Glutamatergic neuron (in vitro differentiated cells): Measurements from ENCODE around the gene BAZ1A. TPM values are rescaled to one million over a fixed set of nuclear protein-coding genes. Genes with fewer than 3 reads are reported as not detected.

Experiments used
- DNase-seq: peaks from one replicate; pipeline ENCODE4 v3.0.0; 2022
- H3K27ac Mint-ChIP-seq: one replicate; pipeline ENCODE4 v1.8.0; 2020; ENCODE audit warnings: mild to moderate bottlenecking, mixed read lengths, inconsistent platforms; ENCODE audit not compliant: unreplicated experiment
- H3K27me3 Mint-ChIP-seq: one replicate; pipeline ENCODE4 v1.8.0; 2020; ENCODE audit warnings: mild to moderate bottlenecking, moderate library complexity, mixed read lengths, inconsistent platforms; ENCODE audit not compliant: unreplicated experiment
- H3K36me3 Mint-ChIP-seq: one replicate; pipeline ENCODE4 v1.8.0; 2020; ENCODE audit warnings: mild to moderate bottlenecking, mixed read lengths, inconsistent platforms; ENCODE audit not compliant: unreplicated experiment
- H3K4me1 Mint-ChIP-seq: one replicate; pipeline ENCODE4 v1.8.0; 2020; ENCODE audit warnings: mild to moderate bottlenecking, low read depth, mixed read lengths, inconsistent platforms; ENCODE audit not compliant: unreplicated experiment
- H3K4me3 Mint-ChIP-seq: one replicate; pipeline ENCODE4 v1.8.0; 2020; ENCODE audit warnings: mild to moderate bottlenecking, mixed read lengths, inconsistent platforms; ENCODE audit not compliant: unreplicated experiment
- H3K9me3 Mint-ChIP-seq: one replicate; pipeline ENCODE4 v1.8.0; 2020; ENCODE audit warnings: mild to moderate bottlenecking, moderate library complexity, mixed read lengths, inconsistent platforms; ENCODE audit not compliant: unreplicated experiment
- CTCF ChIP-seq: fragments of 200-600 bp; sonication (generic); IDR thresholded peaks from one replicate; pipeline ENCODE4 v1.5.0; 2021; ENCODE audit not compliant: partially characterized antibody, unreplicated experiment
- total RNA-seq: library from RNA; stranded (reverse); fragmentation: NEBNext Ultra II Directional; extraction: Animal tissue kit (Norgen Biotek cat#: 25700); gene quantifications from one replicate; pipeline ENCODE4 v1.2.1, GENCODE V29; 2021; ENCODE audit not compliant: unreplicated experiment

BAZ1A gene
- total RNA-seq, 1 donor from 2014 or later = 41.3 TPM

DNA sequence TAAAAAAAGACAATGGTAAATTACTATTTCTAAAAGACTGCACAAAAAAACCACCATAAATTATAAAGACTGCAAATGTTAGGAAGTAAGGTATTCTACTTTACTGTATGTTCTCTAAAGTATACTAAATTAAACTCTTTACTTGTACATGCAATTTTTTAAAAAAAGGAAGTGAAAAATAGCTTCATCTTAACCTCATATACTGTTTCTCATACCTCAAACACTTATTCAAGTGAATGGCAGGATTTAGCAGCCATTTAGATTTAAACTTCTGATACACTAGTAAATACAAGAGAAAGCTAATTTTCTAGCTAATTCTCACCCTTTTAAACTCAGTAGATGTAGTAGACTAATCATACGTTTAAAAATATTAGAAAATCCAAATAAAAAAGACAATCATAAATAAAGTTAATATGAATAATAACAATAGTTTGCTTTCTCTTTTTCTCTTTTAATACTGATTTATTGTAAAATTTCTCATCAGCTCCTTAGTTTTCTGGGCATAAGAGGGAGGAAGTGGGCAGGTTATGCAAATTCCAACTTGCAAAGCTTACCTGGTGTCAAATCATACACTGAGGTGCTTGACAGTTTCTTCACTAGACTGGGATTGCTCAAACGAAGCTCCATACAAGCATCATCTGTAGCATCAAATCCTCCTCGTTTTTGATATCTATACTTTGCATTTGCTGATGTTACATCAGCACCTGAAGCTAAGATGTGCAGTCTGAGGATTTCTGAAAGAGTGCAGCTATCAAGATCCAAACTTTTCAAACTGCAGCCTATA, 89.7 kb downstream of the BAZ1A start:
- Mint-ChIP-seq H3K4me1 (no peaks in the 10 kb centered on the region), H3K27ac (no peak overlapping the region), H3K4me3 (no peak overlapping the region), H3K9me3 (peaks cover 1% of the 10 kb centered on the region), H3K36me3 (no peaks in the 10 kb centered on the region), H3K27me3 (no peaks in the 10 kb centered on the region)
- DNase-seq = no peak
- TF ChIP-seq CTCF = no peak

DNA sequence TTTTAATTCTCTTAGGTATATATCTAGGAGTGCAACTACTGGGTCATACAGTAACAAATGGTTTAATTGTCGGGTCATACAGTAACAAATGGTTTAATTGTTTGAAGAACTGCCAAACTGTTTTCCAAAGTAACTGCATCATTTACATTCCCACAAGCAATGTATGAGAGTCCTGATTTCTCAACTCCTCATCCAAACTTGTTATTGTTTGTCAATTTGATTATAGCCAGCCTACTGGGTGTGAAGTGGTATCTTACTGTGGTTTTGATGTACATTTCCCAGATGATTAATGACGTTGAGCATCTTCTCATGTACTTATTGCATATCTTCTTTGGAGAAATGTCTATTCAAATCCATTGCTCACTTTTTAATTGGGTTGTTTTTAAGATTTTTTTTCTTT, 93.1 kb downstream of the BAZ1A start:
- H3K4me1 Mint-ChIP-seq = no peaks in the 10 kb centered on the region
- no peak overlapping the region for H3K4me3 Mint-ChIP-seq
- DNase-seq = no peak
- no peaks in the 10 kb centered on the region for H3K27me3 Mint-ChIP-seq
- no peaks in the 10 kb centered on the region for H3K36me3 Mint-ChIP-seq
- H3K27ac Mint-ChIP-seq = no peak overlapping the region
- H3K9me3 Mint-ChIP-seq = peaks cover 1% of the 10 kb centered on the region
- no peak for TF ChIP-seq CTCF

GRCh38 chr14:34781242-34781641, 93.9 kb downstream of the BAZ1A start:
- Mint-ChIP-seq H3K4me3 (no peak overlapping the region), H3K36me3 (no peaks in the 10 kb centered on the region), H3K27ac (no peak overlapping the region), H3K4me1 (no peaks in the 10 kb centered on the region), H3K9me3 (peaks cover 1% of the 10 kb centered on the region), H3K27me3 (no peaks in the 10 kb centered on the region)
- no peak for TF ChIP-seq CTCF
- no peak for DNase-seq

GRCh38 chr14:34780646-34781045, 94.5 kb downstream of the BAZ1A start:
- no peak for DNase-seq
- peaks cover 1% of the 10 kb centered on the region for H3K9me3 Mint-ChIP-seq
- TF ChIP-seq CTCF = no peak
- H3K4me3 Mint-ChIP-seq = no peak overlapping the region
- H3K27ac Mint-ChIP-seq = no peak overlapping the region
- H3K36me3 Mint-ChIP-seq = no peaks in the 10 kb centered on the region
- H3K4me1 Mint-ChIP-seq = no peaks in the 10 kb centered on the region
- H3K27me3 Mint-ChIP-seq = no peaks in the 10 kb centered on the region

DNA sequence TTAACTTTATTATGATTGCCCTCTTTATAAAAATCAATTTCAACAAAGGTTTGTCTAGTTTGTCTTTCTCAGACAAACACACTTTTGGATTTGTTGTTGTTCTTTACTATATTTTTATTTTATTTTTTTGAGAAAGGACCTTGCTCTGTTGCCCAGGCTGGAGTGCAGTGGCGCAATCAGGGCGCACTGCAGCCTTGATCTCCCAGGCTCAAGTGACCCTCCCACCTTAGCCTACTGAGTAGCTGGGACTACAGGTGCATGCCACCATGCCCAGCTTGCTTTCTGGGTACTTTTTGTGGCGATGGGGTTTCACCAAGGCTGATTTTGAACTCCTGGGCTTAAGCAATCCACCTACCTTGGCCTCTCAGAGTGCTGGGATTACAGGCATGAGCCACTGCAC, 96.4 kb downstream of the BAZ1A start:
- H3K4me1 Mint-ChIP-seq = no peaks in the 10 kb centered on the region
- DNase-seq = no peak
- H3K9me3 Mint-ChIP-seq = no peaks in the 10 kb centered on the region
- H3K36me3 Mint-ChIP-seq = no peaks in the 10 kb centered on the region
- H3K27me3 Mint-ChIP-seq = no peaks in the 10 kb centered on the region
- no peak overlapping the region for H3K27ac Mint-ChIP-seq
- TF ChIP-seq CTCF = no peak
- no peak overlapping the region for H3K4me3 Mint-ChIP-seq
